Skeletal muscle cell (primary cell): ENCODE data around the gene ZNF407.
A peak's percentile ranks its signal among the peaks of the same experiment; 100 is the strongest.

Source experiments
- DNase-seq: peaks from one replicate; pipeline ENCODE4 v3.0.0-alpha.2; 2010; ENCODE audit warnings: low read depth
- H3K4me3 ChIP-seq: 2 replicates; pipeline ENCODE4 v1.5.1; 2011; ENCODE audit warnings: low read depth, mild to moderate bottlenecking, control low read depth, low read length, moderate library complexity

Gene ZNF407

DNA sequence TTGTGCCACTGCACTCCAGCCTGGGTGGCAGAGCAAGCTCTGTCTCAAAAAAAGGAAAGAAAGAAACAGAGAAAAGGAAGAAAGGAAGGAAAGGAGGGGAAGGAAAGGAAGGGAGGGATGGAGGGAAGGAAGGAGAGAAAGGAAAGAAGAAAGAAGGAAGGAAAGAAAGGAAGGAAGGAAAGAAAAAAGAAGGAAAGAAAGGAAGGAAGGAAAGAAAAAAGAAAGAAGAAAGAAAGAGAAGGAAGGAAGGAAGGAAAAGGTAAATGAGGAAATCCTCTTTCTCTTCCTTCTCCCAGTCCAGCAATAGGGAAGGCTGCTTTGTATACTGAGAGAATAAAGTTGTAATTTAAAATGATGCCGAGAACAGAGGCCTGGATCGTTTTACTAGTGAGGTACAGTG lies 22.8 kb upstream of the ZNF407 start:
- no peak for DNase-seq
- H3K4me3 ChIP-seq, result no peak overlapping the region

DNA sequence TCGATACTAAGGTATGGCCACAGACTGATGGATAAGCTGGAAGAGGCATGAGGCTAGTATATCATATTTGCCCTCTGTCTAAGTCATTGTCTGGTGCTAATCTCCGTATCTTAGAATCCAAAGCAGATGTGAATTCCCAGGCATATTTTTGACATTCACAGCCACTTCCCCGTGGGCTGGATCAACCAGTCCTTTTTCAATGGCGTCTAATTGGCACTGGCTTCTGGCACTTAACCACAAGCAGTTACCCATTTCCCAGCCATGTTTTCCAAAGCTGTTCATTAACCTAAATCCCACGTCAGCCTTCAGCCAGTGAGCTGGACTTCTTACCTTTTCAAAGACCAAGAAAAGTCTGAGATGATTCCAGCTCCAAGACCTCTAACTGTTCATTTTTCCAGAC lies 20.7 kb upstream of the ZNF407 start:
- no peak for DNase-seq
- no peak overlapping the region for H3K4me3 ChIP-seq

DNA sequence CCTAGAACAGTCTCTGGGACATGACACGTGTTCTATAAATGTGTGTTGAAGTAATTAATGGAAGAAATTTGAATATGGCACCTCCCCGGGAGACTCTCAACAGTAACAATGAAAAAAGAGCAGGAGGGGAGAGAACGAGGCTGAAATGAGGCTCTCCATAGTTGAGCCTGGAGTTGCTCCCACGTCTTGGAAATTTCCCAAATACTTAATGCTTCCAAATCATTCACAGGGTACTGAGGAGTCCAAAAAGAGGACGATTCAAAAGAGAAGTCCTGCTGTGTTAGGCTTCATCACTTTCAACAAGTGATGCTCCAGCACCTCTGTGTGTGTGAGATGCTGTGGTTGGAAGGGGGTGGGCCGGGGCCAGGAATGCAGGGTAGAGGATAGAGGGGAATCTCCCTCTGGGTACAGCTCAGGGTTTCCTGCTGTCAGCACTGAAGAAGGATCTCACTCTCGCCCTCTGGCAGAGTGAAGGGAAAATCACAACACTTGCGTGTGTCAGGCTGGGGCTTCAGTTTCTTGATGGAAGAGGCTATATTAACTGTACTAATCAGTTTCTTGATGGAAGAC lies 18.1 kb upstream of the ZNF407 start:
- H3K4me3 ChIP-seq, result no peak overlapping the region
- DNase-seq, result no peak

DNA sequence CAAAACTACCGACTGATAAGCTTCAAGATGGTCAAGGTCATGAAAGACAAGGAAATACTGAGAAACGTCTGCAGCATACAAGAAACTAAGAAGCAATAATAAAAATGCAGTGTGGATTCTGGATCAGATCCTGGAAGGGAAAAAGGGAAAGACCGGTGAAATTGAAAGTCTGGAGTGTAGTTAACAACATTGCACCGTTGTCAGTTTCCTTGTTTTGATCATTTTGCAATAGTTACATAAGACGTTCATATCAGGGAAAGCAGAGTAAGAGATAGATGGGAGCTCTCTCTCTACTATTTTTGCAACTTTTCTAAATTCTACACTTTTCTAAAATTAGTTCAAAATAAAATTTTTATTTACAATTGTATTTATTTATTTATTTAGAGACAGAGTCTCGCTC lies 15.0 kb upstream of the ZNF407 start:
- no peak overlapping the region for H3K4me3 ChIP-seq
- DNase-seq, result no peak

DNA sequence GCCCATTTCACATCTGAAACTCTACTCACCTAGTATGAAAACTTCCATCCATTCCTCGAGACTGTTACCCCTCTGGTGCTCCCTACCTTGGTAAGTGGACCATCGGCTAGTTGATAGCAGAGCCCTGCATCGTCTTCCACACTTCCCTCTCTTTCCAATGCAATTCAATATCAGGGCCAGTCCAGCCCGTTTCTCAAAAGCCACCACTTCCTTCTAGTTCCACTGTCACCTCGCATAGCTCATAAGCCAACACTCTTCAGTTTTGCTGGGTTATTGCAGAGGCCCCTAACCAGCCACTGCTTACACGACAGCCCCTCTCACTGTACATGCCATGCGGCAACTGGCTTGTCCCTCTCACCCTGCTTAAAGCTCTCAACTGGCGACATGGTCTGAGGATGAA lies 10.2 kb upstream of the ZNF407 start:
- no peak for DNase-seq
- H3K4me3 ChIP-seq, result no peak overlapping the region

DNA sequence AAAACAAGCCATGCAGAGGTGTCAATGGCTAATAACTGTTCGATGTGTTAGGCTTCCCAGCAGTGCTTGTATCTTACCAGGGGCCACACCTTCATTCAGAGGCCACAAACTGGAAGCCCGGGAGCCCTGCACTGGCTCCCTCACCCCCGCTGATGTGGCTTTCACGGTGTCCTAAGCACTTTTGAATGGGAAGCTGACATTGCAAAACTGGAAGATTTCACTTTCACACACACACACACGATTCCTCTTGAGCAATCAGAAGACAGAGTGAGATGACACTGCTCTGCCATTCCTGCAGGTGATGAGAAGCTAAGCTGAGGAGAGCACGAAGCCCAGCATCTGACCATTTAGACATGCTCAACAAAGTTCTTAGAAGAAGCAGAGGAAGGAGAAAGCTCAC lies 8.6 kb upstream of the ZNF407 start:
- H3K4me3 ChIP-seq, result no peak overlapping the region
- no peak for DNase-seq

DNA sequence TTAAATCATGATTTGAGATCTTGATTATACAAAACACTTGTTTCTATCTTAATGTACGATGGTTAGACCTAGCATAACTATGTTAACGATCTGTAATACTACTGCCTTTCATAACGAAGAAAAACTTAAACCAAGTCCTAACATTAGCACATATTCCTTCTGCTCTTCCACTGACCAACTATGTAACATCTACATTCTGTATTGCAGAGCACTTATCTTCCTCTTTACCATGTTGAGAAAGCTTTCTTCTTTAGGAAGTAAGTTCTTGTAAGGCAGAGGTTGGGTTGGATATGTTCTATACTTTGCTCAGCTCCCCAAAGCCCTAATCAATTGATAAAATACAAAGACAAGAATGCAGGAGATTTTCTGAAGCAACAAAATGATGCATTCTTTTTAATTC lies 7.9 kb upstream of the ZNF407 start:
- DNase-seq, result no peak
- H3K4me3 ChIP-seq, result no peak overlapping the region

DNA sequence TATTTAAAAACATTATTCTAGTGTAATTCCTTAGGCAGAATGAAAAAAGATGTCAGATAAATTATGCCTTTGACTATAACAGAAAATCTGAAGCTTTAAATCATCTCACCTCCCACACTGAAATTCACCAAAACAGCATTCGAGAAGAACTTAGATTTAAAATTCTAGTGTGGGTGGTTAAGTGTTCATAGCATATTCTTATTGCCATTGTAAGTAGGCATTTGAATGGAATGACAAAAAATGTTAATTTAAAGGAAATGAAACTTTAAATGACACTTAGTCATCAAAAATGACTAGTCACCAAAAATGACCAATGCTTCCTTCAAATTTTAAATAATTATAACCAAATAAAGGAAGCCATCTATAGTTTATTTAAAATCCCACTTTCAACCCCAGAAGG lies 7.0 kb upstream of the ZNF407 start:
- no peak for DNase-seq
- no peak overlapping the region for H3K4me3 ChIP-seq

DNA sequence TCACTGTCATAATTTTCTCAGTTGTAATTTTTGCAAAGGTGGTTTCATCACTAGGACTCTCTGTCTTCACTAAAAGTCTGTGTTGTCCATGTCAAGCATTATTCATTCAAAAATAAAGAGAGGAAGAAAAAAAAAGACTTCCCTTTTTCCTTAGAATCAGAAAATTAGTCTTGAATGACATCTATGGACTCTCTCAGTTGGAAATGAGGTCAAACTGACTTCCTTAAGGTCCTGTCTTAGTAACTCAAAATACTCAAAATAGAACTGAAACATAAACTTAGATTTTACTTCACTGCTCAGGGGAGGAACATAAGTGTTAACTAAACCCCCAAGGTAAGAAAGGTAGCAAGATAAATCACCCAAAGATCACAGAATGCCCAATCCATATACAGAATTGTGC lies 2.2 kb upstream of the ZNF407 start:
- no peak for DNase-seq
- no peak overlapping the region for H3K4me3 ChIP-seq

DNA sequence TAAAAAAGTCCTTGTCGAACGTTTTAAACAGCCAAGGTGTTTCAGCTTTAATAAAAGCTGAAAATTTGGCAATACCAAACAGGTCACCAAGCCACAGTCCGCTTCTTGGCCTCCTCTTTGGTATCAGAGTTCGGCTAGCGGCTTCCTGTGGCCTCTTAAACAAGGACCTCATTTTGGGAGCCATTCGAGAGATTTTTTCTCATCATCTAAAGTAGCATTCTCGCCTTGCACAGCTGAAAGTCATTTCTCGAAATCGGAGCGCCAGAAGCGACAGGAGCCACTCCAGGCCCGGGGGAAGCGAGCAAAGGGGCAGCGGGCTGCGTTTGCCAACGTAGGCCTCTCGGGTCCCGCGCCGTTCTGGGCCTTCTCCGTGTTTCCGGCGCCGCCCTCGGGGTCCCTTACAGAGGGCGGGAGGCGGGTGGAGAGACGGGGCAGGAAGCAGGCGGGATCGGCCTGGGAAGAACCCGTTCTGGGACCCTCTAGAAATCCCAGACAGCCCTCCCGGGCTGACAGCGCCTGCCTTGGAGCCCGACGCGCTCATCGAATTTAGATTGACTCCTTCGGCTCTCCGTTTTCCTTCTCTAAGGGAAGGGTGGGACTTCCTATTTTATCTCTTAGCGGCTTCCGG lies 522 bp upstream of the ZNF407 start:
- peak; percentile 31 for DNase-seq
- H3K4me3 ChIP-seq, result peak overlapping the region; percentile 94

DNA sequence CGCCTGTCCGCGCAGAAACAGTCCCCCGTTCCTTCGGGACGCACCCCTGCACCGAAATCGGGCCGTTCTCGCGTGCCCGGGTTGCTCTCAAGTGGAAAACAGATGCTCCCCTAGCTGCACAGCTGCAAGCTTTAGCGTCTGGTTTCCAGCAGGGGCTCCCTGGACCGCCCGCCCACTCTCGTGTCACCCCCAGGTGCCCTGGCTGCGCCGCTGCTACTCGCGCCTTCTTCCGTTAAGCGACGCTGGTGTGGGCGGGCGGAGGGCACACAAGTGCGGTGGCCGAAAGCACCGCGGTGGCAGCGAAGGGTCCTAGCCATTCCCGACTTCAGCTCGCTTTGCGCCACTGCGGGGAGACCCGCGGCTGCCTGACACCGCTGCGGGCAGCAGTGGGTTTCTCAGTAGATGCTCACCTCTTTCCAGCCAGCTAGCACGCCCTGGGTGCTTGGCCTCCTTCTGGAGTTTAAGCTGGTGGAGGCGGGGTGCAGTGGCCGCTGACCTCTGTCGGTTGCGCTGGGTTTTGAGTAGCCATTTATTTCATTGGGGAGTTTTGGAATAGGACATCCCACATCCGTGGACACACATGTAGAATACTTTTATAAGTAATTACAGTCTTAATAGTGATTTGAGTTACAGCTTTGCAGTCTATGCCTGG lies 806 bp downstream of the ZNF407 start:
- peak overlapping the region; percentile 94 for H3K4me3 ChIP-seq
- no peak for DNase-seq

DNA sequence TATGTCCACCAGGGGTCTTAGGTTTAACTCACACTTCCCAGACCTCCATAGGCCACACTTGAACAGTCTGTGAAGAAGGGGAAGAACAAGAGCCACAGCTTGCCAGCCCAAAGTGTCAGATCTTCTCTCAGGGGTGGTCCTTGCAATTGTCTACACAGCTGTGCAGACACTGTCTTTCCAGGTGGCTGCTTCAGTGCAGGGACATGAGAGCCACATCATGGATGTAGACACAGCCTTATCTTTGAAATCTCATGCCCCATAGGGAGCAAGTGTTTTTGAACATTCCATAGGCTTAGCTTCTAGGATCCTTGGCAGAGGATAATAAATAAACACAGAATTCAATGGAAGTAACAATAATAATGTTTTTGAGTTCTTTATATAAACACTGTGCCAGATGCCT lies 6.7 kb downstream of the ZNF407 start:
- DNase-seq, result no peak
- H3K4me3 ChIP-seq, result no peak overlapping the region

DNA sequence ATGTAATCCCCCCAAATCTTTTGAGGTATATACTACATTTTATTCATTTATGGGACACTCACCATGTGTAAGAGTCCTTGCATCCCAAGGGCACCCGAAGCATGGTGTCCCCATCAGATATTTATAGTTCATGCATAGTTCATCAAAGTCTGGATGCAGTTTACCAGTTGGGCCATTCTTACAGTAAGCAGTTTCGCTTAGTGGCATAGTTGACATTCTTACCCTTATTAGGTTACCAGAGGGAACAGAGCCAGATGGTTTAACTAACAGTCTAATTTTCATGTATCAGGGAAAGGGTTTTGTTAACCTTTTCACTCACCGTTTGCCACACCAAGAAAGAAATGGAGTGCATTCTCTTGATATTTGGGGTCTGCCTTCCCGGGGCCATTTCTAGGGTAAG lies 7.1 kb downstream of the ZNF407 start:
- DNase-seq, result no peak
- H3K4me3 ChIP-seq, result no peak overlapping the region

DNA sequence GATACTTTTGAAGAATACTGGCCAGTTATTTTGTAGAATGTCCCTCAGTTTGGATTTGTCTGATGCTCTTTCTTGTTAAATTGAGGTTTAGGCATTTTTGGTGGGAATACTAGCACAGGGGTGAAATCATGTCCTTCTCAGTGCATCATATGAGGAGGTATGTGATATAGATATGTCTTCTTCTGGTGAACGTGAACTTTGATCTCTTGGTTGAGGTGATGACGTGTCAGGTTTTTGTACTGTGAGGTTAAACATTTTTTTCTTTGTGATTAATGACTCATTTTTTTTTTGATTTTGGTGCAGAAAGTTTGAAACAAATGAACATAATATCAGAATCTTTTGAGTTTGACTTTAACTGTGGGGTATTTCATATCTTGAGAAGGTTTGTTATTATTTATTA lies 11.0 kb downstream of the ZNF407 start:
- no peak overlapping the region for H3K4me3 ChIP-seq
- no peak for DNase-seq

DNA sequence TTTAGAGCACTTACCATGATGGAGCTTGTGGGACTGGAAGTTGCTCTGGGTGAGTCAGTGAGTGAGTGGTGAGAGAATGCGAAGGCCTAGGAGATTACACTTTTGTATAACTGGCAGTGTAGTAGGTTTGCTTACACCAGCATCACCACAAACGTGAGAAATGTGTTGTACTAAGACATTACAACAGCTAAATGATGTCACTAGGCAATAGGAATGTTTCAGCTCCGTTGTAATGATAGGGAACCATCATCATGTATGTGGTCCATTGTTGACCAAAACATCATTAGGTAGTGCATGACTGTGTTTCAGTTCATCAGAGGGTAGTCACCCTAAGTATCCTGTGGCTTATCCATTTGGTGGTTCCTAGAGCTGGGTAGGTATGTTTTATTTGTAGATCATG lies 11.9 kb downstream of the ZNF407 start:
- no peak overlapping the region for H3K4me3 ChIP-seq
- peak; percentile 41 for DNase-seq

DNA sequence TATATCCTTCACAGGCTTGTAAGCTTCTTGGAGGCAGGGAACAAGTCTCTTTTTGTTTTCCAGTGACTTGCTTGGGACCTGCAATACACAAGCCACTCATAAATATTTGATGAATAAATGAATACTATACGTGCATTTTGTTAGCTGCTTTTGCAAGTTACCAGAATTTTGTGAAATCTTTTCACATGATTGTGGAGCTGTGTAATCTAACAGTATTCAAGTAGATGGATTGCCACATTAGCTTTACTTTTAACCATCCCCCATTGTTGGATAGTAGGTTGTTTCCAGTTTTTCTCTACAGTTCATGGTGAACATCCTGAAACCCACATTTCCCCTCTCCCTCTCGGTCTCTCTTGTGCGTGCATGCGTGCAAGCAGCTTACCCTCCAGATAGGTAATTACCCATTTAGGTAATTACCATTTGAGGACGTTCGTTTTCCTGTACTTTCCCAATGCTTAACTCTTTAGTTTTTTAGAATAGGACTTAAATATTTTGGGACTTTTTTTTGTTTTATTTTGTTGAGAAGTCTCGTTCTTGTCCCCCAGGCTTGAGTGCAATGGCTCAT lies 12.5 kb downstream of the ZNF407 start:
- no peak for DNase-seq
- no peak overlapping the region for H3K4me3 ChIP-seq

DNA sequence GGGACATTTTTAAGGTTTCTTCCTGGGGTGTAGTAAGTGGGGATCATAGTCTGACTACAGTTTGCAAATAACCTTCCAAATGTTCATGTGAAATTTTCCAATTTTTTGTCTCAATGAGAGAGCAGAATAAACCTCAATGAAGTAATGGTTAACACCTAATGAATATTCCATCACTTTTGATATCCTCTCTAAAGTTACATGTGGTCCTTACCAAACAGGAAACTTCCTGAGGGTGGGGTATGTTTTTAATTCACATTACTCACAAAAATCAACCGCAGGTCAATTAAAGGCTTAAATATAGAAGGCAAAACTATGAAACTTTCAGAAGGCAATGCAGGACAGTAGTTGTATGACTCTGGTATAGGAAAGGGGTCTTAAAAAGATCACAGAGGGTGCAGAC lies 13.2 kb downstream of the ZNF407 start:
- no peak overlapping the region for H3K4me3 ChIP-seq
- DNase-seq, result no peak

DNA sequence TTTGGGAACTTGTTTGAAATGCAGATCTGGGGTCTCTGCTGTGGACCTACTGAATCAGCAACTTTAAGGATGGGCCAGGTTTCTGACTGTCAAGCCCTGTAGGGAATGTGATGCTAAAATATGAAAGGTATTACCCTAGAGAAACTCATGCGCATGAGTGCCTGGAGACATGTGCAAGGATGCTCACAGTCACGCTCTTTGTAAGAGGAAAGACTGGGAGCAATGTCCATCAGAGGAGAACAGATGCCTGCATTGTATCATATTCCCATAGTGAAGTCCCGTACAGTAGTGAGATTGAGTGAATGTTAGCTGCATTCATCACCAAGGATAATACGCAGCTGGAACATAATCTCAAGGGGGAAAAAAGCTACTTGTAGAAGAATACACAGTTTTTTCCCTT lies 14.1 kb downstream of the ZNF407 start:
- no peak overlapping the region for H3K4me3 ChIP-seq
- no peak for DNase-seq

DNA sequence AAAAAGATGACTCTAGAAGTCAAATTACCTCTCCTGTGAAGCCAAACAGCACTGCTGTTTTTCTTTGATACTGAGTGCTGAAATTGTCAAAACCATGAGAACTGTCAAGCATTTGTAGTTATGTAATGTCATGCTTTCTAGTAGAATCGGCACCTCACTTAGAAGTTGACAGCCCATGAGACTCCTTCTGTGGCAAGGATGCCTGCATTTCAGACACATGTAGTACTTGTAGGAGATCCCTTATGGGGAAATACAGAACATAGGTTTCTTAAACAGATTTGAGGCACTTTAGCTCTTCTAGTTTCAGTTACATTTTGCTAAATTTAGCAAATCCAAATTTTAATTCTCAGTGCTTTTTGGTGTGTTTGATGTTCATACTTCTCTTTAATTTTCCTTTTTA lies 15.7 kb downstream of the ZNF407 start:
- H3K4me3 ChIP-seq, result no peak overlapping the region
- no peak for DNase-seq

DNA sequence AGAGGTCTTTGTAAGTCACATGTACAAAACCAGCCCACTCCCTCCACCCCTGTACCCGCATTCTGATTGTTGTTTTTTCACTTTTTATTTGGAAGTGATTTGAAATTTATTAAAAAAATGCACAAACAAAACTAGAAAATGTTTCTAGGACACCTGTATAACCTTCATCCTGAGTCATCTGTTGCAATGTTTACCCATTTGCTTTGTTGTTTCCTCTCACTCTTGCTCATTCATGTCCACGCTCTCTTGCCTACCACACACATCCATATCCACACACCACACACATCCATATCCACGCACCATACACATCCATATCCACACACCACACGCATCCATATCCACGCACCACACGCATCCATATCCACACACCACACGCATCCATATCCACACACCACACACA lies 18.8 kb downstream of the ZNF407 start:
- H3K4me3 ChIP-seq, result no peak overlapping the region
- no peak for DNase-seq

DNA sequence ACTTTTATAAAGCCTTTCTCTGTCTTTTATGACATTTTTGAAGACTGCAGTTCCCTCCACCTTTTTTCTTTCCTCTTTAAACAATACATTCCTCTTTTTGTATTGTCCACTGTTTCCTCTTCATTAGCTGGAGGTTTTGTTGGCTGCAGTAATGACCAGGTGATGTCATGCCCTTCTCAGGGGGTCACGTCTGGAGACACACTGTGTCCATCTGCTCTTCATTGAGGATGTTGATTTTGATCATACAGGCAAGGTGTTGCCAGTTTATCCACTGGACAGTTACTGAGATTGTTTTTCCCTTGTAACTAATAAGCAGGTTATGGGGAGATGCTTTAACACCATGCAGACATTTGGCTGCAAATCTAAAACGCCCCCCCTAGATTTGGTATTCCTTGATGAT lies 19.8 kb downstream of the ZNF407 start:
- H3K4me3 ChIP-seq, result no peak overlapping the region
- DNase-seq, result no peak
